Measurements from ENCODE around the gene RPS6KB1. TPM values are rescaled to one million over a fixed set of nuclear protein-coding genes. Genes with fewer than 3 reads are reported as not detected.

RPS6KB1 gene
- total RNA-seq, 1 donor from 2014 or later, result 9.3 TPM

DNA sequence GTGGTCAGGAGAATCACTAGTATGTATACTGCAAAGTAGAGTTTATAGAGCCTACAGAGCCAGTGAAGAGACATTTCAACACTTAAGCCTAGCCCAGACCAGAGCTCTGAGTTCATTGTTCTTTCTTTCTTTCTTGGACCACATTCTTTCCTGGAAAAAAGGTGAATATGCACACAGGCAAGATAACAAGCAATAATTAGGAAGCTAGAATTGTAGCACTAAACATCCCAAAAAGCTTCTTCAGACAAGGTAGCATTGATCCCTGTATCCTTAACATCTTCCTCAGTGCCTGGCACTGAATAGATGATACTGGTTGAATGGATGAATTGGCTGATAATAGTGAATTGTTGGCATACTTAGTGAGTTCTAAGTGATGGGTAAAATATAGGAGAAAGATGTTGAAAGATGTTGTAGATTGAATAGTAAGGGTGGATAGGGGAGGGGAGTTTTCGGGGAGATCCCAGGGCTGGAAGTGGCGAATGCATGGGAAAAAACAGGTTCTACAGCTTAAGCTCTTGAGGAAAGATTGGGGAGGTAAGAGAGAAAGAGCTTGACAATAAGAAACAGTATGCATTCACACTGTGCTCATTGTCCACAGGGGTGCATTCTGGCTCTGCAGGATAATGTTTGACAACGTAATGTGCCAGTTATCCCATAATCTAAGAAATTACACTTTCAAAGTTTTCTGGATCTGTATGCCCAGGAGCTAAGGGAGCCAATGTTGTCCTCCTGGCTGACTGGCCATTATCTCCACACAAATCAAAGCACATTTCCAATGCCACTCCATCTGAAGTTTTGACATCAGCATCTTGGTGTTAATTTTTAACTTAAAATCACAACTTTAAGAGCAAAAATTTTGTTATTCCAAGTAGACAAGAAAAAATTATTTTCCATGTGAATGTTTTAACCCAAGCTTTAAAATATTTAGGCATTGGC lies 35.8 kb upstream of the RPS6KB1 start:
- H3K4me1 ChIP-seq, result peaks cover 0 to 22% of the 10 kb centered on the region in 2 donors
- DNase-seq (ENCODE audit: low spot score in 2 of 2), result peak in 1 of 2 donors; percentile 19
- no peaks in the 10 kb centered on the region for H3K27me3 ChIP-seq
- intact Hi-C loops (cut with DNase I), result no loop called here
- no peak overlapping the region for H3K4me3 ChIP-seq
- TF ChIP-seq, protein P1, sequence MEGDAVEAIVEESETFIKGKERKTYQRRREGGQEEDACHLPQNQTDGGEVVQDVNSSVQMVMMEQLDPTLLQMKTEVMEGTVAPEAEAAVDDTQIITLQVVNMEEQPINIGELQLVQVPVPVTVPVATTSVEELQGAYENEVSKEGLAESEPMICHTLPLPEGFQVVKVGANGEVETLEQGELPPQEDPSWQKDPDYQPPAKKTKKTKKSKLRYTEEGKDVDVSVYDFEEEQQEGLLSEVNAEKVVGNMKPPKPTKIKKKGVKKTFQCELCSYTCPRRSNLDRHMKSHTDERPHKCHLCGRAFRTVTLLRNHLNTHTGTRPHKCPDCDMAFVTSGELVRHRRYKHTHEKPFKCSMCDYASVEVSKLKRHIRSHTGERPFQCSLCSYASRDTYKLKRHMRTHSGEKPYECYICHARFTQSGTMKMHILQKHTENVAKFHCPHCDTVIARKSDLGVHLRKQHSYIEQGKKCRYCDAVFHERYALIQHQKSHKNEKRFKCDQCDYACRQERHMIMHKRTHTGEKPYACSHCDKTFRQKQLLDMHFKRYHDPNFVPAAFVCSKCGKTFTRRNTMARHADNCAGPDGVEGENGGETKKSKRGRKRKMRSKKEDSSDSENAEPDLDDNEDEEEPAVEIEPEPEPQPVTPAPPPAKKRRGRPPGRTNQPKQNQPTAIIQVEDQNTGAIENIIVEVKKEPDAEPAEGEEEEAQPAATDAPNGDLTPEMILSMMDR (IDR thresholded peaks at IDR 0.05), result no peak
- H3K36me3 ChIP-seq, result peaks cover 11% of the 10 kb centered on the region in 2 donors
- H3K27ac ChIP-seq, result peak overlapping the region in 1 of 2 donors; percentile 63
- no peaks in the 10 kb centered on the region for H3K9me3 ChIP-seq

DNA sequence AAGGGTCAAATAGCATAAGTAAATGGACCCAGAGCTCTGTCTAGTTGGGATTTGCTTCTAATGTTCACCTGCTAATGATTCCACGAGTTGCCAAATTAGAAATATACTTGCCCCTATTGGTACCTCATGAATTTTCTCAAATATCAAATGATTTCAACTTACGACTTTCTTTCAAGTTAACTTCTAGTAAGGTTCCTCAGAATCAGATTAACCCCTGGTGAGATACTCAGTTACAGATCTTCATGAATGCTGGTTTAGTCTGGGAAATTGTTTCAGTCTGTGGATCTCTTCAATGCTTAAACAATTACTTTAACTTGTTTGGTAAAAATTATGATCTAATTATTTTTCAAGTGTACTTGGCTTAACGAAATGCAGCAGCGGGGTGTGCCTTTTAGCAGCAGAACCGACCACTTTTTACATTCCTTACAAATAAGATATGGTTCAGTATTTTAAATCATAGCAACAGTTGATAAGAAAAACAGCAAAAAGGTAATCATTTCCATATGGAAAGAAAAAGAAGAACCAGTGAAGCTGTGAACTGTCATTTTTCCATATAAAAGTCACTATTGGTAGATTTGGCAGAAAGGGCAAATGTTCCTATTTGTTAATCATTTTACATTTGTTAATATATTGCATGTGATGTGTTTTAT lies 34.6 kb upstream of the RPS6KB1 start:
- H3K36me3 ChIP-seq, result peaks cover 17 to 22% of the 10 kb centered on the region in 2 donors
- intact Hi-C loops (cut with DNase I), result no loop called here
- H3K27ac ChIP-seq, result no peak overlapping the region

DNA sequence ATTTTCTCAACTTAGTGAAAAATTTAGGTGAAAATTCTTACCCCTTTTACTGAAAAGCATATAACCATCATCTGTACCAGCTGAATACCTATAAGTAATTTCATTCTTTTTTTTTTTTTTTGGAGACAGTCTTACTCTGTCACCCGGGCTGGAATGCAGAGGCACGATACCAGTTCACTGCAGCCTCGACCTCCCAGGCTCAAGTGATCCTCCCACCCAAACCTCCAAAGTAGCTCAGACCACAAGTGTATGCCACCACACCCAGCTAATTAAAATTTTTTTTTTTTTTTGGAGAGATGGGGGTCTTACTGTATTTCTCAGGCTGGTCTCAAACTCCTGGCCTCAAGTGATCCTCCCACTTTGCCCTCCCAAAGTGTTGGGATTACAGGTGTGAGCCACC lies 34.0 kb upstream of the RPS6KB1 start:
- Histone ChIP-seq H3K9me3 (no peaks in the 10 kb centered on the region), H3K27ac (no peak overlapping the region), H3K4me3 (no peak overlapping the region), H3K36me3 (peaks cover 21 to 28% of the 10 kb centered on the region in 2 donors), H3K27me3 (no peaks in the 10 kb centered on the region), H3K4me1 (peaks cover 0 to 10% of the 10 kb centered on the region in 2 donors)
- intact Hi-C loops (cut with DNase I), result loop anchor here (1.0 kb wide), 2 partner anchors 106 to 112 kb away; no protein-coding TSS in a partner anchor
- TF ChIP-seq, protein P1 (IDR thresholded peaks at IDR 0.05), result no peak
- peak in 1 of 2 donors; percentile 37 for DNase-seq (ENCODE audit: low spot score in 2 of 2)

More for the DNA sequence above, 34.6 kb upstream of the RPS6KB1 start:
- TF ChIP-seq, protein P1 (IDR thresholded peaks at IDR 0.05), result no peak
- Histone ChIP-seq H3K9me3 (no peaks in the 10 kb centered on the region), H3K4me1 (peaks cover 0 to 15% of the 10 kb centered on the region in 2 donors), H3K4me3 (no peak overlapping the region), H3K27me3 (no peaks in the 10 kb centered on the region)
- peak in 1 of 2 donors; percentile 16 for DNase-seq (ENCODE audit: low spot score in 2 of 2)

DNA sequence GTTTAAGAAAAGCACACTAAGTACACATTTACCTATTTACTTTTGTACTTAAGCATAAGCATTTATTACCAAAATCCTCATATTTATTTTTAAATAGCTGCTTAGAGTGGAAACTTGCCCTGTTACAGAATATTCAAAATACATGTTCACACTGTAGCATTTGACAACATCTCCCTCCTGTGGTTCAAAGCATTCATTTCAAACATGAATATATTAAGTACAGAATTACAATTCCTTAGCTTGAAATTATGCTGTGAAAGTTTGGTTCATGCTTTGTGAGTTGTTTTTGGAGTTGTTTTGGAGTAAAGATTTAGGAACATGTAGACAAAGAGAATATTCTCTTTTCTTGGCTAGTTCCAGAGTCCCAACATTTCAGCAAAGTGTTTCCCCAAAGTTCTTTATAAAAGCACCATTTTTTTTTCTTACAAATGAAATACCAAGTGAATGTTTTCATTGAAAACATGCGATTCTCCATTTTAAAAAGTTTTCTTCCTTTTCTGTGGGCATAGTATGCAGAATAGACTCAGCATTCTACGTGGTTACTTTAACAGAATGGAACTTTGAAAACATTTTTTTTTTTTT lies 33.4 kb upstream of the RPS6KB1 start:
- DNase-seq (ENCODE audit: low spot score in 2 of 2), result no peak
- Histone ChIP-seq H3K4me1 (peaks cover 0 to 10% of the 10 kb centered on the region in 2 donors), H3K27me3 (no peaks in the 10 kb centered on the region), H3K4me3 (no peak overlapping the region), H3K36me3 (peaks cover 21 to 28% of the 10 kb centered on the region in 2 donors), H3K27ac (no peak overlapping the region), H3K9me3 (no peaks in the 10 kb centered on the region)
- intact Hi-C loops (cut with DNase I), result loop anchor here (1.0 kb wide), 2 partner anchors 106 to 112 kb away; no protein-coding TSS in a partner anchor
- TF ChIP-seq, protein P1 (IDR thresholded peaks at IDR 0.05), result peak; percentile 50 to 71 (median 70)

DNA sequence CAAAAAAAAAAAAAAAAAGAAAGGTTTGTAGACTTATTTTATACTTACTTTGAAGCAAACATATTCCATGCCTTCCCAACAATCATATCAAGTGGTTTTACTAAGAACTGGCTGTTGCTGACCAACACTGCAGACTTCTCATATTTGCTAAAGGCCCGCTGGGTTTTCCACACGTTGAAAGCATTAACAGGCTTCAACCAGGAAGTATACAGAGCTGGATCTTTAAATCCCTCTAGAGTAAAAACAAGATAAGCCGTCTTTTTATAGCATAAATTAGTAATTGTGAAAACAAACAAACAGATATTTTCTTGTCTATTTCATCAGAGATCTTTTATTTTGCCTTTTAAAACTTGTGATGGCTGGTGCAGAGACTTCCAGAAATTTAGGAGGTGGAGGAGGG lies 29.3 kb upstream of the RPS6KB1 start:
- no peak overlapping the region for H3K27ac ChIP-seq
- TF ChIP-seq, protein P1 (IDR thresholded peaks at IDR 0.05), result no peak
- peaks cover 21 to 28% of the 10 kb centered on the region in 2 donors for H3K36me3 ChIP-seq
- intact Hi-C loops (cut with DNase I), result no loop called here
- DNase-seq (ENCODE audit: low spot score in 2 of 2), result no peak
- H3K4me1 ChIP-seq, result peaks cover 0 to 3% of the 10 kb centered on the region in 2 donors
- H3K9me3 ChIP-seq, result no peaks in the 10 kb centered on the region
- H3K4me3 ChIP-seq, result no peak overlapping the region
- H3K27me3 ChIP-seq, result no peaks in the 10 kb centered on the region
